Right atrium auricular region (tissue), 2 donors: ENCODE data around the gene RCE1. TPM values are rescaled to one million over a fixed set of nuclear protein-coding genes. Genes with fewer than 3 reads are reported as not detected.
"Not testable (repeated sequence)": the region's sequence is repeated elsewhere in the genome, so short reads cannot be mapped to it uniquely, and the experiment has no call there.

Source experiments
- DNase-seq: peaks from one replicate; pipeline ENCODE4 v3.0.0-alpha.2; 2019; ENCODE audit warnings: low spot score
- H3K27ac ChIP-seq, 2 donors: fragments of 200-600 bp; sonication (generic); 1 replicate in 1 of 2; 2 replicates in 1 of 2; pipeline ENCODE4 v1.5.1; 2016 to 2019
- H3K27me3 ChIP-seq, 2 donors: fragments of 200-600 bp; sonication (generic); one replicate each; pipeline versions ENCODE4 v1.5.1 to v1.6.0; 2017 to 2019
- H3K36me3 ChIP-seq: fragments of 200-600 bp; sonication (generic); one replicate; pipeline ENCODE4 v1.5.1; 2016
- H3K4me1 ChIP-seq, 2 donors: fragments of 200-600 bp; sonication (generic); one replicate each; pipeline versions ENCODE4 v1.5.1 to v1.6.0; 2017 to 2019
- H3K4me3 ChIP-seq, 2 donors: fragments of 200-600 bp; sonication (generic); 1 replicate in 1 of 2; 2 replicates in 1 of 2; pipeline ENCODE4 v1.5.1; 2017 to 2019; ENCODE audit warnings: mild to moderate bottlenecking in 1 of 2, moderate library complexity in 1 of 2
- H3K9me3 ChIP-seq, 2 donors: fragments of 200-600 bp; sonication (generic); one replicate each; pipeline ENCODE4 v1.5.1; 2019
- total RNA-seq, 2 donors: library from RNA; depleted of rRNA; stranded (reverse); fragments of >200 nt; gene quantifications; one replicate each; pipeline ENCODE4 v1.1.0, GENCODE V29; 2016
- TF ChIP-seq, protein P1 (sequence below), 2 donors: fragments of 200-600 bp; sonication (generic); IDR thresholded peaks; one replicate each; pipeline ENCODE4 v1.5.1; 2019; ENCODE audit warnings: antibody characterized with exemption in 2 of 2

RCE1 gene
- total RNA-seq, 2 donors from 2014 or later: 6.4 to 8.1 TPM

DNA sequence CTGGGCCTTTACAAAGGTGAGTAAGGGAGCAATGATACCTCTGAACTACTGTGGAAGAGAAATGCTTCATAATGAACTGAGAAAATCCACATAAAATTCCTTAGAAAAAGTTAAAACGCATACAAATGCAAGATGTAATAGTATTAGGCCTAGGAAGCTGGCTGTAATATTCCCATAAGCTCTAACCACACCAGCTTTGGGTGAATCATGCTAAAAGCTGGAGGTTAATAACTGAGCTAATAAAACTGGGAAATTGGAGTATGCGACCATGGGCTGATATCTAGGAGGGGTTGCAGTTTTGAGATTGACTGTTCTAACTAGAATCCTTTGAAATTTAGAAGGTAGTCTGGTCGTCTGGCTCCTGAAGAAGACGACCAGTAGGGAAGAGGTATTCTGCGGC, 28.6 kb upstream of the RCE1 start:
- H3K9me3 ChIP-seq: no peaks in the 10 kb centered on the region
- no peaks in the 10 kb centered on the region for H3K4me1 ChIP-seq
- TF ChIP-seq, protein P1, sequence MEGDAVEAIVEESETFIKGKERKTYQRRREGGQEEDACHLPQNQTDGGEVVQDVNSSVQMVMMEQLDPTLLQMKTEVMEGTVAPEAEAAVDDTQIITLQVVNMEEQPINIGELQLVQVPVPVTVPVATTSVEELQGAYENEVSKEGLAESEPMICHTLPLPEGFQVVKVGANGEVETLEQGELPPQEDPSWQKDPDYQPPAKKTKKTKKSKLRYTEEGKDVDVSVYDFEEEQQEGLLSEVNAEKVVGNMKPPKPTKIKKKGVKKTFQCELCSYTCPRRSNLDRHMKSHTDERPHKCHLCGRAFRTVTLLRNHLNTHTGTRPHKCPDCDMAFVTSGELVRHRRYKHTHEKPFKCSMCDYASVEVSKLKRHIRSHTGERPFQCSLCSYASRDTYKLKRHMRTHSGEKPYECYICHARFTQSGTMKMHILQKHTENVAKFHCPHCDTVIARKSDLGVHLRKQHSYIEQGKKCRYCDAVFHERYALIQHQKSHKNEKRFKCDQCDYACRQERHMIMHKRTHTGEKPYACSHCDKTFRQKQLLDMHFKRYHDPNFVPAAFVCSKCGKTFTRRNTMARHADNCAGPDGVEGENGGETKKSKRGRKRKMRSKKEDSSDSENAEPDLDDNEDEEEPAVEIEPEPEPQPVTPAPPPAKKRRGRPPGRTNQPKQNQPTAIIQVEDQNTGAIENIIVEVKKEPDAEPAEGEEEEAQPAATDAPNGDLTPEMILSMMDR (IDR thresholded peaks at IDR 0.05): no peak
- no peak overlapping the region for H3K4me3 ChIP-seq
- H3K36me3 ChIP-seq: no peaks in the 10 kb centered on the region
- DNase-seq: no peak
- no peak overlapping the region for H3K27ac ChIP-seq
- H3K27me3 ChIP-seq: no peaks in the 10 kb centered on the region

DNA sequence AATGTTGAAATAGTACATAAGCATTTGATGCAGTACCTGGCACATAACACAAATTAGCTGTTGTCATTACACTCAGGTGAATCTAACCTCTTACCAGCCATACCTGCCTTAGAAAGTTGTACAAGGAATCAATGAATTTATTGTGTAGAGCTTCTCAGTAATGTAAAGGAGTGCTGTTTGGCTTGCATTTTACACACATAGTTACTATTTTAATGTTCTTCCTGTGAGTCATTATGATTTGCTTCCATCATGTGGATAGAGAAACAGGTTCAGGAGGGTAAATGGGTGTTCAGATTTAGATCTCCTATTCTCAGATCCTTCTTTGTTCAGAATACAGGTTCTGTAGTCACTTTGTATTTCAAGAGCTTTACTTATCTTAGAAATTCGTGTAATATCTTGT, 27.6 kb upstream of the RCE1 start:
- no peak overlapping the region for H3K4me3 ChIP-seq
- H3K4me1 ChIP-seq: no peaks in the 10 kb centered on the region
- H3K36me3 ChIP-seq: no peaks in the 10 kb centered on the region
- H3K27me3 ChIP-seq: no peaks in the 10 kb centered on the region
- no peaks in the 10 kb centered on the region for H3K9me3 ChIP-seq
- no peak for DNase-seq
- TF ChIP-seq, protein P1 (IDR thresholded peaks at IDR 0.05): no peak
- no peak overlapping the region for H3K27ac ChIP-seq

DNA sequence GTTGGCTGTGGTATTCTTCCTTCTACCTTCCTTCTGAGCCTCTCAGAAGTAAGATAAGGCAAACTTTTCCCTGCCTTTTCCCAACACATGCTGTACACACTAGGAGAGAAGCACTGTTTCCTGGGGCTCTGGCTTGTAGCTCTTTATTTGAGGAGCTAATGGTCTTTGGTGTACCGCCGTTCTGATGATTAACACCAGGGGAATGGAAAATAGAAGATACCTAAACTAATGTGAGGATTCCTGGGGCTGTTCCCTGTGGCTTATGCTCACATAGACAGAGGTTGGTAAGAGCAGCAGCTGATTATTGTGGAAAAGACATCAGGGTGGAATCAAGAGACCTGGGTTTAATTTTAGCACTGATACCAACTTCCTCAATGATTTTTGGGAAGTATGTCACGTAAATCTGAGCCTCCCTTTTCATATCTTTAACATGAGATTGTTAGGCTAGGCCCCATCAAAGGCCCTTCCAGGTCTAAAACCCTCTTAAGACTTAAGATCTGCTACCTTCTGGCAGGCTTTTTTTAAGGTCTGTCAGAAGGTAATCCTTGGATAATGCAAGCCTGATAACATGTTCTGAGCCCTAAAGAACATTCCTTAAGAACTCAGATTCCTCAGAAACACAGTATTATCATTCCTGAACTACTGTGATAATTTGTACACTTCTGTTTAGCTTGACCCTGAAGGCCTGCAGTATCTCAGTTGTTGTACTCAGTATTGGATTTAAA, 24.8 kb upstream of the RCE1 start:
- no peaks in the 10 kb centered on the region for H3K4me1 ChIP-seq
- TF ChIP-seq, protein P1 (IDR thresholded peaks at IDR 0.05): no peak
- no peak overlapping the region for H3K4me3 ChIP-seq
- no peak overlapping the region for H3K27ac ChIP-seq
- no peak for DNase-seq
- no peaks in the 10 kb centered on the region for H3K36me3 ChIP-seq
- H3K9me3 ChIP-seq: no peaks in the 10 kb centered on the region
- H3K27me3 ChIP-seq: no peaks in the 10 kb centered on the region

DNA sequence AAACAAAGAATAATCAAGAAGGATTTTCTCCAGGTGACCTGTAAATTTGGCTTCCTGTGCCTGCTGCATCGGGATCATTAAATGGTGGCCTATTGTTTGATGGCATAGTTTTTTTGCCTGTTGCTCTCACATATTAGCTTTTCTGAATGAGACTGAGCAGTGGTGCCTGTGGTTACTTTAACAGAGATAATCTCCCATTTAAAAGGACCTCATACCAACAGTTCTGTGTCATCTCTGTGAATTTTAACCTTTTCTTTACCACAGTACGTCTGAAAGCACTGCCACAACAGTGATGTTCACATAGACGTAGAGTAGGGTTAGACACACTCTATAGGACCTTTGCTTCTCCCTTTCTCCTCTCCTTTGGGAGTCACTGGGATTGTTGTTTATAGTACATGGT, 22.9 kb upstream of the RCE1 start:
- Histone ChIP-seq H3K27ac (no peak overlapping the region), H3K4me3 (no peak overlapping the region), H3K4me1 (no peaks in the 10 kb centered on the region), H3K9me3 (no peaks in the 10 kb centered on the region), H3K36me3 (no peaks in the 10 kb centered on the region), H3K27me3 (no peaks in the 10 kb centered on the region)
- DNase-seq: no peak
- TF ChIP-seq, protein P1 (IDR thresholded peaks at IDR 0.05): no peak

DNA sequence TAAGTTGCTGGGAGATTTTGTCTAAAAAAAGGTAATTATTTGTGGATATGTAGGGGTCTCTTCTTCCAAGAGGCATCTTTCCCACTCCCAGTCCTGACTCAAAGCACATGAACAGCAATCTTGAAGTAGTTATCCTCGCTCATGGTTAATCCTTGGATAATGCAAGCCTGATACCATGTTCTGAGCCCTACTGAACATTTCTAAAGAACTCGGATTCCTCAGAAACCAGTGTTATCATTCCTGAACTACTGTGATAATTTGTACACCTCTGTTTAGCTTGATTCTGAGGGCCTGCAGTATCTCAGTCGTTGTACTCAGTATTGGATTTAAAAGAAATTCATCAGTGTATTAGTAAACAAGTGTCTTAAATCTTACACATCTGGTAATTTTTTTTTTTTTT, 22.3 kb upstream of the RCE1 start:
- TF ChIP-seq, protein P1 (IDR thresholded peaks at IDR 0.05): no peak
- Histone ChIP-seq H3K36me3 (no peaks in the 10 kb centered on the region), H3K27ac (no peak overlapping the region), H3K4me1 (no peaks in the 10 kb centered on the region), H3K4me3 (no peak overlapping the region), H3K27me3 (no peaks in the 10 kb centered on the region), H3K9me3 (no peaks in the 10 kb centered on the region)
- DNase-seq: no peak

DNA sequence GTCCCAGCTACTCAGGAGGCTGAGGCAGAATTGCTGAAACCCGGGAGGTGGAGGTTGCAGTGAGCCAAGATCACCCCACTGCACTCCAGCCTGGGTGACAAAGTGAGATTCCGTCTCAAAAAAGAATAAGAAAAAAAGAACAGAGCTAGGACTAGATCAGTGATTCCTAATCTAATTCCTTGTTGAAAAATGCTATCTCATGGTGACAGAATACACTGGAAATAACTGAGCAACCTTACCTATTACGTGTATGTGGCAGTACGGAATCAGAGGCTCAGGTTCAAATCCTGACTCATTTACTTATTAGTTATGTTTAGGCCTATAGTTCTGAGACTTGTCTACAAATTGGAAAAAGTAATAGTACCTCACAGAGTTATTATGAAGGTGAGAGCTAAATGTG, 19.5 kb upstream of the RCE1 start:
- Histone ChIP-seq H3K4me3 (no peak overlapping the region), H3K27ac (no peak overlapping the region), H3K27me3 (no peaks in the 10 kb centered on the region), H3K36me3 (no peaks in the 10 kb centered on the region), H3K9me3 (no peaks in the 10 kb centered on the region), H3K4me1 (no peaks in the 10 kb centered on the region)
- TF ChIP-seq, protein P1 (IDR thresholded peaks at IDR 0.05): no peak
- DNase-seq: no peak

DNA sequence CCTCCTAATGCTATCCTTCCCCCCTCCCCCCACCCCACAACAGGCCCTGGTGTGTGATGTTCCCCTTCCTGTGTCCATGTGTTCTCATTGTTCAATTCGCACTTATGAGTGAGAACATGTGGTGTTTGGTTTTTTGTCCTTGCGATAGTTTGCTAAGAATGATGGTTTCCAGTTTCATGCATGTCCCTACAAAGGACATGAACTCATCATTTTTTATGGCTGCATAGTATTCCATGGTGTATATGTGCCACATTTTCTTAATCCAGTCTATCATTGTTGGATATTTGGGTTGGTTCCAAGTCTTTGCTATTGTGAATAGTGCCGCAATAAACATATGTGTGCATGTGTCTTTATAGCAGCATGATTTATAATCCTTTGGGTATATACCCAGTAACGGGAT, 18.7 kb upstream of the RCE1 start:
- H3K4me3 ChIP-seq, DNase-seq, H3K27me3 ChIP-seq, H3K9me3 ChIP-seq, H3K36me3 ChIP-seq, H3K4me1 ChIP-seq, H3K27ac ChIP-seq: not testable (repeated sequence)
